Loucy (cell line): ENCODE data around the gene ASB4.
A peak's percentile ranks its signal among the peaks of the same experiment; 100 is the strongest.

Experiments used
- EZH2phosphoT487 ChIP-seq: fragments of 200-600 bp; IDR thresholded peaks from 2 replicates; pipeline ENCODE4 v1.6.1; 2018; ENCODE audit warnings: antibody characterized with exemption, mild to moderate bottlenecking, moderate library complexity, borderline replicate concordance
- TF ChIP-seq, protein P1 (sequence below): fragments of 200-600 bp; sonication (generic); conservative IDR thresholded peaks from 2 replicates; pipeline ENCODE4 v1.5.1; 2014; ENCODE audit warnings: mild to moderate bottlenecking, antibody characterized with exemption, low read length

DNA sequence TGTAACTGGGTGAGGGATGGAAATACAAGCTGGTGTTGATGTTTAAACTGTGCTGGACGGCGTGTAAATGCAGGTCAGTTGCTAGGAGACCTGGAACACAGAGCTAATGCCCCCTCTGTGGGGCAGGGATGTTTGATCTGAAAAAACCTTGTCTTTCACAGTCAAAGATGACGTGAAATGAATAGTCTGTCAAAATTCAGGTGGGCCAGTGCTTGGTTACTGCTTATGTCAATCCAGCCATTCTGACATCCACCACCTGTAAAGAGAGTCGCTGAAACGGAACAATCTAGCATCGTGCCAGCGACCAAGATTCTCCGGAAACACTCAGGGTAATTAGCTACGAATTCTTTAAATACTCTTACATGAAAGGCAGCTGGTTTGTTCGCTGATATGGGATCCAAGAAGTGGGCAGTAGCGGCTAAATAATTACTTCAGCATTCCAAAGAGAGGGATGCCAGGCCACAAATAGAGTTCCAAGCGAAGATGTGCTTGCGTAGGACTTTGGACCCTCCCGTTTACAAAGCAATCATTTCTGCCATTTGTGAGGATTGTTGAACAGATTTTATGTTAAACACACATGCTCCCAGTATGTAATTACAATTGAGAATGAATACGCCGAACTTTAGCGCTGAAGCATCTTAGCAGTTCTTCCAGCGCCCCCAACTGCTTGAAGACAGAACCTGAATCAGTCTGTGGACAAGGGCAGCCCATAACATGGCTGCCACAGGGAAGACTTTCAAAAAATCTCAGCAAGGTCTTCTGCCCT, 7.3 kb upstream of the ASB4 start:
- TF ChIP-seq, protein P1, sequence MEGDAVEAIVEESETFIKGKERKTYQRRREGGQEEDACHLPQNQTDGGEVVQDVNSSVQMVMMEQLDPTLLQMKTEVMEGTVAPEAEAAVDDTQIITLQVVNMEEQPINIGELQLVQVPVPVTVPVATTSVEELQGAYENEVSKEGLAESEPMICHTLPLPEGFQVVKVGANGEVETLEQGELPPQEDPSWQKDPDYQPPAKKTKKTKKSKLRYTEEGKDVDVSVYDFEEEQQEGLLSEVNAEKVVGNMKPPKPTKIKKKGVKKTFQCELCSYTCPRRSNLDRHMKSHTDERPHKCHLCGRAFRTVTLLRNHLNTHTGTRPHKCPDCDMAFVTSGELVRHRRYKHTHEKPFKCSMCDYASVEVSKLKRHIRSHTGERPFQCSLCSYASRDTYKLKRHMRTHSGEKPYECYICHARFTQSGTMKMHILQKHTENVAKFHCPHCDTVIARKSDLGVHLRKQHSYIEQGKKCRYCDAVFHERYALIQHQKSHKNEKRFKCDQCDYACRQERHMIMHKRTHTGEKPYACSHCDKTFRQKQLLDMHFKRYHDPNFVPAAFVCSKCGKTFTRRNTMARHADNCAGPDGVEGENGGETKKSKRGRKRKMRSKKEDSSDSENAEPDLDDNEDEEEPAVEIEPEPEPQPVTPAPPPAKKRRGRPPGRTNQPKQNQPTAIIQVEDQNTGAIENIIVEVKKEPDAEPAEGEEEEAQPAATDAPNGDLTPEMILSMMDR: peak; percentile 48
- no peak for TF ChIP-seq EZH2phosphoT487
